A673 (cell line): ENCODE results near the gene MICALL1. TPM values are rescaled to one million over a fixed set of nuclear protein-coding genes. Genes with fewer than 3 reads are reported as not detected.

Experiments used
- BruUV-seq: library from RNA; stranded (reverse); fragments of 400-500 nt; replicated peaks from 2 replicates; lab custom pipeline; 2021; lab: Mats Ljungman, UMichigan
- CTCF ChIA-PET: fragments of 300-600 bp; sonication (Branson Sonifier 250); formaldehyde crosslinking; loops from one replicate; lab custom pipeline; 2022; ENCODE audit warnings: antibody characterized with exemption; lab: Charles Lee
- POLR2A ChIA-PET: fragments of 300-600 bp; sonication (Branson Sonifier 250); formaldehyde crosslinking; loops from one replicate; lab custom pipeline; 2022; ENCODE audit warnings: antibody characterized with exemption; ENCODE audit not compliant: low non-redundant PET; lab: Charles Lee
- DNase-seq: peaks from one replicate; pipeline ENCODE4 v3.0.0-alpha.2; 2015; ENCODE audit warnings: low spot score
- H3K27ac ChIP-seq: fragments of 200-600 bp; sonication (generic); 2 replicates; pipeline ENCODE4 v1.5.1; 2016; ENCODE audit warnings: mixed run types, low read depth, mild to moderate bottlenecking, mixed read lengths, antibody characterized with exemption, low read length; ENCODE audit not compliant: poor library complexity, severe bottlenecking
- H3K27me3 ChIP-seq: fragments of 200-600 bp; sonication (generic); replicated peaks from 2 replicates; pipeline ENCODE4 v1.6.1; 2017; ENCODE audit warnings: mixed run types, low read depth, mild to moderate bottlenecking, mixed read lengths, antibody characterized with exemption, low read length; ENCODE audit not compliant: insufficient read depth, poor library complexity
- H3K36me3 ChIP-seq: fragments of 200-600 bp; sonication (generic); 2 replicates; pipeline ENCODE4 v1.6.1; 2016; ENCODE audit warnings: mixed run types, mild to moderate bottlenecking, mixed read lengths, antibody characterized with exemption, low read length; ENCODE audit not compliant: insufficient read depth, poor library complexity, severe bottlenecking
- H3K4me1 ChIP-seq: fragments of 200-600 bp; sonication (generic); 2 replicates; pipeline ENCODE4 v1.6.1; 2017; ENCODE audit warnings: mixed run types, mild to moderate bottlenecking, mixed read lengths, antibody characterized with exemption, low read length; ENCODE audit not compliant: insufficient read depth, poor library complexity, severe bottlenecking
- H3K4me3 ChIP-seq: fragments of 200-600 bp; sonication (generic); 2 replicates; pipeline ENCODE4 v1.5.1; 2016; ENCODE audit warnings: low read depth, mixed run types, mild to moderate bottlenecking, mixed read lengths, low read length; ENCODE audit not compliant: poor library complexity, severe bottlenecking
- H3K9me3 ChIP-seq: fragments of 200-600 bp; sonication (generic); 2 replicates; pipeline ENCODE4 v1.6.1; 2016; ENCODE audit warnings: mixed run types, low read depth, mild to moderate bottlenecking, mixed read lengths, antibody characterized with exemption, low read length; ENCODE audit not compliant: poor library complexity, severe bottlenecking
- EZH2 ChIP-seq: fragments of 200-600 bp; sonication (generic); IDR thresholded peaks from 2 replicates; pipeline ENCODE4 v1.6.1; 2017; ENCODE audit warnings: borderline replicate concordance, low read depth, mild to moderate bottlenecking, mixed read lengths, antibody characterized with exemption, low read length; ENCODE audit not compliant: poor library complexity, severe bottlenecking
- intact Hi-C: fragments of 100-400 bp; cut with micrococcal nuclease; formaldehyde crosslinking; loops from one replicate; pipeline ENCODE4 v1.10.0; 2022; ENCODE audit not compliant: unreplicated experiment
- total RNA-seq: library from RNA; stranded (reverse); gene quantifications from 2 replicates; pipeline ENCODE4 v1.2.3, GENCODE V29; 2021
- TF ChIP-seq, protein P1 (sequence below): fragments of 300-800, 200-600 bp; sonication (generic); conservative IDR thresholded peaks from 2 replicates; pipeline ENCODE4 v1.5.1; 2017; ENCODE audit warnings: low read depth, mild to moderate bottlenecking, antibody characterized with exemption, low read length, moderate library complexity, mixed read lengths

The MICALL1 gene
- total RNA-seq, 1 experiment from 2014 or later = 33.0 TPM

DNA sequence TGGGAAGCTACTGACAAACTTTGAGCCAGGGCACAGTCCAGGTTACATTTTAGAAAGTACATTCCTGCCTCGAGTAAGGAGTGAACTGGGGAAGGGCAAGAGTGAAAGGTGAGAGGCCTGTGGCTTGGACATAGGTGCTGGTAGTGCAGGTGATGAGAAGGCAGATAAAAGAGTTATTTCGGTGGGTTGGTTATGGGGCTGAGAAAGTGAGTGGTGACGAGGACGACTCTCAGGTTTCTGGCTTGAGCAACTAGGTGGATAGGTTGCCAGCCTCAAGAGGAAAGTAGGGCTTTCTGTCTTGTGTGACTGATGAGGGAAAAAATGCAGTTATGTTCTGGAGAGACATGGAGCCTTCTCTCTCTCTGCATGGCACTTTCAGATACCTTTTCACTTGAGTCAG lies 51.1 kb downstream of the MICALL1 start:
- no peak overlapping the region for H3K27ac ChIP-seq
- no peaks in the 10 kb centered on the region for H3K27me3 ChIP-seq
- ChIA-PET CTCF (no interaction called here), POLR2A (interaction anchor here (0.8 kb wide), 1 partner anchor 14 kb away, joined by 3 read pairs; no protein-coding TSS in a partner anchor)
- no peak for DNase-seq
- no peak overlapping the region for H3K4me3 ChIP-seq
- no peaks in the 10 kb centered on the region for H3K9me3 ChIP-seq
- H3K36me3 ChIP-seq = peaks cover 51% of the 10 kb centered on the region
- intact Hi-C loops = no loop called here
- TF ChIP-seq, protein P1, sequence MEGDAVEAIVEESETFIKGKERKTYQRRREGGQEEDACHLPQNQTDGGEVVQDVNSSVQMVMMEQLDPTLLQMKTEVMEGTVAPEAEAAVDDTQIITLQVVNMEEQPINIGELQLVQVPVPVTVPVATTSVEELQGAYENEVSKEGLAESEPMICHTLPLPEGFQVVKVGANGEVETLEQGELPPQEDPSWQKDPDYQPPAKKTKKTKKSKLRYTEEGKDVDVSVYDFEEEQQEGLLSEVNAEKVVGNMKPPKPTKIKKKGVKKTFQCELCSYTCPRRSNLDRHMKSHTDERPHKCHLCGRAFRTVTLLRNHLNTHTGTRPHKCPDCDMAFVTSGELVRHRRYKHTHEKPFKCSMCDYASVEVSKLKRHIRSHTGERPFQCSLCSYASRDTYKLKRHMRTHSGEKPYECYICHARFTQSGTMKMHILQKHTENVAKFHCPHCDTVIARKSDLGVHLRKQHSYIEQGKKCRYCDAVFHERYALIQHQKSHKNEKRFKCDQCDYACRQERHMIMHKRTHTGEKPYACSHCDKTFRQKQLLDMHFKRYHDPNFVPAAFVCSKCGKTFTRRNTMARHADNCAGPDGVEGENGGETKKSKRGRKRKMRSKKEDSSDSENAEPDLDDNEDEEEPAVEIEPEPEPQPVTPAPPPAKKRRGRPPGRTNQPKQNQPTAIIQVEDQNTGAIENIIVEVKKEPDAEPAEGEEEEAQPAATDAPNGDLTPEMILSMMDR = no peak
- no peak for TF ChIP-seq EZH2
- H3K4me1 ChIP-seq = peaks cover 8% of the 10 kb centered on the region
- no TSS peak for BruUV-seq

DNA sequence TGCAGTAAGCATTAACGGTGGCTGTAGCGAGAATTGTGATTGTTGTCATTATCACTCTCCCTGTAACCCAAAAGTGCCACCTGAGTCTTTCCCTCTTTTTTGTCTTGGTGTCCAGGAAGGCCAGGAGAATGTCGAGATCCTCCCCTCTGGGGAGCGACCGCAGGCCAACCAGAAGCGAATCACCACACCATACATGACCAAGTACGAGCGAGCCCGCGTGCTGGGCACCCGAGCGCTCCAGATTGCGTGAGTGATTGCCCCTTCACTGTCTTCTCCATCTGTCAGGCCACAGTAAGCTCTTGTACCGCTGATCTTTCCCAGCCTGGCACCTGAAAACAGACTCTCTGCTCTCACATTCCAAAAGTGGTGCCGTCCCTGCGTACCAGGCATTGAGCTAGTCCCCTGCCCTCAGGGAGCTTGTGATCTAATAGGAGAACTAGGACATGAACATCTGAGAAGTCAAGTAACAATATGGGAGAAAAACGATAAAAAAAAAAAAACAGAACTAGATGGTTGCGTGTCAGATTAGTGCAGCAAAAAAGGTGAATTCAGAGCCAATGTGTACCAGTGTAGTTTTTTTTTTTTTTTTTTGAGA lies 53.2 kb downstream of the MICALL1 start:
- no TSS peak for BruUV-seq

DNA sequence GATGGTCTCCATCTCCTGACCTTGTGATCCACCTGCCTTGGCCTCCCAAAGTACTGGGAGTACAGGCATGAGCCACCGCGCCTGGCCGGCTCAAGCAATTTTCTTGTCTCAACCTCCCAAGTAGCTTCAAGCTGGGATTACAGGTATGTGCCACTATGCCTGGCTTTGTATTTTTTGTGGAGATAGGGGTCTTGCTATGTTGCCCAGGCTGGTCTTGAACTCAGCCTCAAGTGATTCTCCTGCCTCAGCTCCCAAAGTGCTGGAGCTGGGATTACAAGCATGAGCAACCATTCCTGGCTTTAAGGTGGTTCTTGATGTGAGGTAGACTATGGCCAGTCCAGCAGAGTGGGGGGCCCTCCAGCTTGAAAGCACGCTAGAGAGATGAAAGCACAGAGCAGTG lies 55.0 kb downstream of the MICALL1 start:
- no TSS peak for BruUV-seq
- POLR2A ChIA-PET = no interaction called here
- no peaks in the 10 kb centered on the region for H3K4me1 ChIP-seq
- TF ChIP-seq EZH2 = no peak
- TF ChIP-seq, protein P1 = no peak
- H3K27ac ChIP-seq = no peak overlapping the region
- H3K27me3 ChIP-seq = no peaks in the 10 kb centered on the region
- H3K4me3 ChIP-seq = no peak overlapping the region
- CTCF ChIA-PET = no interaction called here
- DNase-seq = no peak
- H3K9me3 ChIP-seq = no peaks in the 10 kb centered on the region
- peaks cover 61% of the 10 kb centered on the region for H3K36me3 ChIP-seq
- intact Hi-C loops = no loop called here

More for the DNA sequence above, 53.2 kb downstream of the MICALL1 start:
- no peak for DNase-seq
- Histone ChIP-seq H3K36me3 (peaks cover 61% of the 10 kb centered on the region), H3K4me3 (no peak overlapping the region), H3K9me3 (no peaks in the 10 kb centered on the region), H3K27me3 (no peaks in the 10 kb centered on the region), H3K27ac (no peak overlapping the region), H3K4me1 (peaks cover 7% of the 10 kb centered on the region)
- TF ChIP-seq EZH2 = no peak
- TF ChIP-seq, protein P1 = no peak
- POLR2A ChIA-PET = interaction anchor here (0.7 kb wide), 1 partner anchor 181 kb away, joined by 8 read pairs; no protein-coding TSS in a partner anchor
- CTCF ChIA-PET = no interaction called here
- intact Hi-C loops = no loop called here
